IMR-90 (cell line): Measurements from ENCODE around the gene DBX1. TPM values are rescaled to one million over a fixed set of nuclear protein-coding genes. Genes with fewer than 3 reads are reported as not detected.

ENCODE experiments used
- ATAC-seq: fragments of 200-7000 bp; cut with Tn5 transposase; 2 replicates; pipeline ENCODE4 v1.9.1; 2020; ENCODE audit warnings: low read depth, mild to moderate bottlenecking, moderate library complexity
- BruUV-seq: library from RNA; stranded (reverse); fragments of 400-500 nt; replicated peaks from 2 replicates; lab custom pipeline; 2021; lab: Mats Ljungman, UMichigan
- CTCF ChIA-PET: fragments of 300-600 bp; formaldehyde crosslinking; extraction: SDS; loops from one replicate; lab custom pipeline; 2021; ENCODE audit warnings: antibody characterized with exemption; lab: Yijun Ruan, JAX
- POLR2A ChIA-PET: fragments of 300-600 bp; sonication (Branson Sonifier 250); formaldehyde crosslinking; loops from one replicate; lab custom pipeline; 2022; ENCODE audit warnings: antibody characterized with exemption; ENCODE audit not compliant: unreplicated experiment; lab: Charles Lee
- DNase-seq: peaks from one replicate; pipeline ENCODE4 v3.0.0; 2013
- H2AFZ ChIP-seq: replicated peaks from 2 replicates; pipeline ENCODE3; 2013; ENCODE audit warnings: low read length, mild to moderate bottlenecking; ENCODE audit not compliant: poor library complexity
- H2AK5ac ChIP-seq: 2 replicates; pipeline ENCODE4 v1.6.1; 2013; ENCODE audit warnings: low read depth, low read length, inconsistent platforms
- H2AK9ac ChIP-seq: replicated peaks from 2 replicates; pipeline ENCODE3; 2013; ENCODE audit warnings: mild to moderate bottlenecking, low read depth, low read length, moderate library complexity; ENCODE audit not compliant: poor library complexity
- H2BK120ac ChIP-seq: 2 replicates; pipeline ENCODE4 v1.6.1; 2013; ENCODE audit warnings: low read depth, low read length, inconsistent platforms
- H2BK15ac ChIP-seq: 3 replicates; pipeline ENCODE4 v1.6.1; 2013; ENCODE audit warnings: low read depth, low read length, inconsistent platforms
- H2BK20ac ChIP-seq: 2 replicates; pipeline ENCODE4 v1.6.1; 2013; ENCODE audit warnings: low read depth, mild to moderate bottlenecking, inconsistent platforms, low read length, moderate library complexity
- H2BK5ac ChIP-seq: 2 replicates; pipeline ENCODE4 v1.6.1; 2013; ENCODE audit warnings: mild to moderate bottlenecking, low read depth, low read length, inconsistent platforms; ENCODE audit not compliant: poor library complexity, severe bottlenecking
- H3K14ac ChIP-seq: replicated peaks from 2 replicates; pipeline ENCODE4 v1.6.1; 2013; ENCODE audit warnings: low read depth, low read length, inconsistent platforms
- H3K18ac ChIP-seq: 2 replicates; pipeline ENCODE4 v1.6.1; 2013; ENCODE audit warnings: low read depth, low read length, control low read depth
- H3K23ac ChIP-seq: 2 replicates; pipeline ENCODE4 v1.6.1; 2013; ENCODE audit warnings: low read depth, low read length, inconsistent platforms
- H3K27ac ChIP-seq: 2 replicates; pipeline ENCODE4 v1.5.1; 2013; ENCODE audit warnings: mild to moderate bottlenecking, control low read depth, low read length; ENCODE audit not compliant: insufficient read depth
- H3K27me3 ChIP-seq: 2 replicates; pipeline ENCODE4 v1.6.1; 2013; ENCODE audit warnings: low read length; ENCODE audit not compliant: control insufficient read depth, insufficient read depth
- H3K36me3 ChIP-seq: 2 replicates; pipeline ENCODE4 v1.6.1; 2013; ENCODE audit warnings: low read length, mixed read lengths; ENCODE audit not compliant: control insufficient read depth, insufficient read depth
- H3K4ac ChIP-seq: 2 replicates; pipeline ENCODE4 v1.6.1; 2013; ENCODE audit warnings: low read depth, low read length, inconsistent platforms
- H3K4me1 ChIP-seq: 2 replicates; pipeline ENCODE4 v1.6.1; 2013; ENCODE audit warnings: low read length, mixed read lengths; ENCODE audit not compliant: control insufficient read depth, insufficient read depth
- H3K4me2 ChIP-seq: 2 replicates; pipeline ENCODE4 v1.6.1; 2013; ENCODE audit warnings: low read depth, mild to moderate bottlenecking, control low read depth, low read length, moderate library complexity
- H3K4me3 ChIP-seq: 2 replicates; pipeline ENCODE4 v1.5.1; 2013; ENCODE audit warnings: low read depth, mild to moderate bottlenecking, control low read depth, low read length, moderate library complexity; ENCODE audit not compliant: insufficient read depth
- H3K56ac ChIP-seq: 2 replicates; pipeline ENCODE4 v1.6.1; 2013; ENCODE audit warnings: low read length, inconsistent platforms; ENCODE audit not compliant: insufficient read depth; ENCODE audit errors: extremely low read depth
- H3K79me1 ChIP-seq, 2 experiments: 2 replicates each; pipeline ENCODE4 v1.6.1; 2013; ENCODE audit warnings: low read length in 2 of 2, inconsistent platforms in 1 of 2, low read depth in 1 of 2
- H3K9ac ChIP-seq: 2 replicates; pipeline ENCODE4 v1.6.1; 2013; ENCODE audit warnings: low read depth, low read length, control low read depth
- H3K9me1 ChIP-seq: 2 replicates; pipeline ENCODE4 v1.6.1; 2013; ENCODE audit warnings: low read length, inconsistent platforms; ENCODE audit not compliant: insufficient read depth
- H3K9me3 ChIP-seq: 2 replicates; pipeline ENCODE4 v1.6.1; 2013; ENCODE audit warnings: low read length; ENCODE audit not compliant: control insufficient read depth, insufficient read depth
- H4K20me1 ChIP-seq: 2 replicates; pipeline ENCODE4 v1.6.1; 2013; ENCODE audit warnings: low read length, inconsistent platforms; ENCODE audit not compliant: insufficient read depth
- H4K5ac ChIP-seq: 2 replicates; pipeline ENCODE4 v1.6.1; 2013; ENCODE audit warnings: mild to moderate bottlenecking, low read depth, low read length, control low read depth
- H4K8ac ChIP-seq, 2 experiments: 2 replicates each; pipeline ENCODE4 v1.6.1; 2013; ENCODE audit warnings: low read depth in 2 of 2, low read length in 2 of 2, control low read depth in 1 of 2, inconsistent platforms in 1 of 2
- H4K91ac ChIP-seq: 2 replicates; pipeline ENCODE4 v1.6.1; 2013; ENCODE audit warnings: low read depth, low read length, inconsistent platforms; ENCODE audit not compliant: insufficient read depth
- FOS ChIP-seq: fragments of 150-350 bp; IDR thresholded peaks from 2 replicates; pipeline ENCODE4 v1.6.1; 2016; ENCODE audit warnings: low read depth, low read length
- POLR2A ChIP-seq: IDR thresholded peaks from 2 replicates; pipeline ENCODE4 v1.6.1; 2012; ENCODE audit warnings: mild to moderate bottlenecking, low read depth, low read length
- WGBS, 2 experiments: methylation state at CpG; one replicate each; pipeline versions ENCODE4 v1.1.5 to v1.1.7; 2013; ENCODE audit warnings: missing lambda C conversion rate in 2 of 2; ENCODE audit not compliant: insufficient read length in 1 of 2; ENCODE audit errors: extremely low coverage in 2 of 2; 5-methylcytosine and 5-hydroxymethylcytosine counted together
- dilution Hi-C: fragments of 300-500 bp; cut with HindIII; formaldehyde crosslinking; loops from one replicate; pipeline ENCODE4 v1.14.3; 2018; ENCODE audit warnings: low sequenced_read_pairs; ENCODE audit not compliant: unreplicated experiment
- in situ Hi-C: fragments of 300-500 bp; cut with MboI; formaldehyde crosslinking; loops from 3 replicates; pipeline ENCODE4 v1.14.3; 2019; ENCODE audit warnings: low sequenced_read_pairs, inconsistent platforms, mixed read lengths
- intact Hi-C: fragments of 100-400 bp; cut with micrococcal nuclease; formaldehyde crosslinking; loops from 2 replicates; pipeline ENCODE4 v1.10.0; 2022
- polyA plus RNA-seq, 3 experiments: library from polyadenylated mRNA; depleted of rRNA; stranded (reverse); fragments of >200 nt; gene quantifications; 2 replicates each; pipeline ENCODE4 v1.2.3, GENCODE V29; 2012; ENCODE audit warnings: low replicate concordance in 1 of 3
- total RNA-seq: library from RNA; depleted of rRNA; stranded (reverse); fragments of >200 nt; gene quantifications from 2 replicates; pipeline ENCODE4 v1.2.3, GENCODE V29; 2012
- TF ChIP-seq, protein P1 (sequence below): fragments of 150-350 bp; IDR thresholded peaks from 2 replicates; pipeline ENCODE4 v1.6.1; 2016; ENCODE audit warnings: low read depth, mild to moderate bottlenecking, low read length, moderate library complexity, borderline replicate concordance

Gene DBX1
- total and polyA plus RNA-seq, 2 of the 4 experiments (the other 2 are of a cell fraction) = not detected

- no peak for TF ChIP-seq FOS
Observed at GRCh38 chr11:20134991-20135736, 25.1 kb downstream of the DBX1 start (continued).

DNA sequence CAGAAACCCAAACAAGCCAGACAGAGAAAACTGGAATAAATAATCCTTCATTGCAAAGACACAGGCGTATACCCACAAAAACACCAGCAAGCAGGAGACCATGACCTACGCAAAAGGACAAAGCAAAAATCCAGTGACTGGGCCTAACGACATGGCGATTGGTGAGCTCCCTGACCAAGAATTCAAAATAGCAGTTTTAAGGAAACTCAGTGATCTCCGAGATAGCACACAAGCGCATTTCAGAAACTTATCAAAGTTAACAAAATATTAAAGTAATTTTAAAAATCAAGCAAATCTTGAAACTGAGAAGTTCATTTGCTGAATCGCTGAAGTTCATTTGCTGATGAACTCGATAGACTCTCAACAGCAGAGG is 27.6 kb downstream of the DBX1 start:
- H2BK20ac ChIP-seq = no peak overlapping the region
- H3K79me1 ChIP-seq = no peaks in the 10 kb centered on the region
- H3K18ac ChIP-seq = no peak overlapping the region
- no peaks in the 10 kb centered on the region for H3K4me1 ChIP-seq
- H3K27me3 ChIP-seq = peaks cover 2% of the 10 kb centered on the region
- H4K91ac ChIP-seq = no peak overlapping the region
- no peaks in the 10 kb centered on the region for H3K9me1 ChIP-seq
- no peak overlapping the region for H4K8ac ChIP-seq
- WGBS, 2 experiments = no CpG with 5 or more reads among the region's 8 CpGs
- H3K56ac ChIP-seq = no peak overlapping the region
- no peak overlapping the region for H3K4ac ChIP-seq
- H2AK5ac ChIP-seq = no peak overlapping the region
- no peak overlapping the region for H3K27ac ChIP-seq
- in situ Hi-C loops = loop anchor here (5.0 to 25.0 kb wide), 2 partner anchors 565 to 820 kb away; no protein-coding TSS in a partner anchor
- ChIA-PET POLR2A (no interaction called here), CTCF (interaction anchor here (0.6 to 3.0 kb wide), 16 partner anchors 10 to 573 kb away, joined by 3 to 23 read pairs (median 3); no protein-coding TSS in a partner anchor)
- H2AFZ ChIP-seq = no peak overlapping the region
- no peak overlapping the region for H2AK9ac ChIP-seq
- no peak overlapping the region for H3K4me2 ChIP-seq
- no peak overlapping the region for H2BK5ac ChIP-seq
- BruUV-seq = no TSS peak
- H3K36me3 ChIP-seq = no peaks in the 10 kb centered on the region
- no peak overlapping the region for H3K9ac ChIP-seq
- no peak overlapping the region for H2BK15ac ChIP-seq
- TF ChIP-seq, protein P1, sequence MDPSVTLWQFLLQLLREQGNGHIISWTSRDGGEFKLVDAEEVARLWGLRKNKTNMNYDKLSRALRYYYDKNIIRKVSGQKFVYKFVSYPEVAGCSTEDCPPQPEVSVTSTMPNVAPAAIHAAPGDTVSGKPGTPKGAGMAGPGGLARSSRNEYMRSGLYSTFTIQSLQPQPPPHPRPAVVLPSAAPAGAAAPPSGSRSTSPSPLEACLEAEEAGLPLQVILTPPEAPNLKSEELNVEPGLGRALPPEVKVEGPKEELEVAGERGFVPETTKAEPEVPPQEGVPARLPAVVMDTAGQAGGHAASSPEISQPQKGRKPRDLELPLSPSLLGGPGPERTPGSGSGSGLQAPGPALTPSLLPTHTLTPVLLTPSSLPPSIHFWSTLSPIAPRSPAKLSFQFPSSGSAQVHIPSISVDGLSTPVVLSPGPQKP = no peak
- TF ChIP-seq POLR2A = no peak
- intact Hi-C loops = loop anchor here (1.0 to 10.0 kb wide), 6 partner anchors 181 to 575 kb away; no protein-coding TSS in a partner anchor
- H4K5ac ChIP-seq = no peak overlapping the region
- no peak overlapping the region for H3K23ac ChIP-seq
- no peak overlapping the region for H3K4me3 ChIP-seq
- H2BK120ac ChIP-seq = no peak overlapping the region
- no peaks in the 10 kb centered on the region for H4K20me1 ChIP-seq
- DNase-seq (no peak), ATAC-seq (no peak)
- no peaks in the 10 kb centered on the region for H3K9me3 ChIP-seq
- H3K14ac ChIP-seq = no peak overlapping the region
- dilution Hi-C loops = no loop called here
